ENCODE measurements around the gene EVA1B. TPM values are rescaled to one million over a fixed set of nuclear protein-coding genes. Genes with fewer than 3 reads are reported as not detected.
A peak's percentile ranks its signal among the peaks of the same experiment; 100 is the strongest.

EVA1B gene
- total RNA-seq, 1 donor from 2014 or later, result 88.4 TPM

DNA sequence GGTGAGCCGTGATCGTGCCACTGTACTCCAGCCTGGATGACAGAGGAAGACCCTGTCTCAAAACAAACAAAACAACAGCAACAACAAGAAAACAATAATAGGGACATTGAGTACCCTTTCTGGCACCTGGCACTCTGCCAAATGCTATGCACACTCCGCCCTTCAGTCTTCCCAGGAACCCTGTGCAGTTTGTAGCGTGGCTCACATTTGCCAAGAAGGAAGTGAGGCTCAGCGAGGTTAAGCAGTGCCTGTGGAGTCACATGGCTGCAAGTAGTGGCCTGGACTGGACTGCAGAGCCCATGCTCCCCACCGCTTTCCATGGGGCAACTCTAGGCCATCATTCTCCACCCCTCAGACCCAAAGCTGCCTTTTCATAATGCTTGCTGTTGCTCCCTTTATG, 5.3 kb upstream of the EVA1B start:
- H3K36me3 Mint-ChIP-seq (ENCODE audit: low read depth), result peaks cover 2% of the 10 kb centered on the region
- no peaks in the 10 kb centered on the region for H3K9me3 Mint-ChIP-seq (ENCODE audit: low read depth)

DNA sequence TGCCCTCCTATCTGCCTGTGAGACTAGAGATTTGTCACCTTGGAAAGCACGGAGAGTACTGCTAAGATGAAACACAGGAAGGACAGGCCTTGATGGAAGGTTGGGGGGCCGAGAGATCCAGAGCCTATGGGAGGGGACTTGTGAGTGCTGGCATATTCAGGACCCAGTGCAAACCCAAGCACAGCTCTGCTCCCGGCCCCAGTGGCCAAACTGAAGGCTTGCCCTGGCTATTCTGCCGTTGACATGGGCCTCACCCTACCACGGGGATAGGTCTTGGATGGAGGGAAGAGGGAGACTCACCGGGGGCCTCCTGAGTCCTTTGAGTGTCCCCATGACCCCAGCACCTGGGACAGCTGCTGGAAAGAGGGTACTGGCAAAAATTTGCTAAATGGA, 4.6 kb upstream of the EVA1B start:
- TF ChIP-seq, protein P1, sequence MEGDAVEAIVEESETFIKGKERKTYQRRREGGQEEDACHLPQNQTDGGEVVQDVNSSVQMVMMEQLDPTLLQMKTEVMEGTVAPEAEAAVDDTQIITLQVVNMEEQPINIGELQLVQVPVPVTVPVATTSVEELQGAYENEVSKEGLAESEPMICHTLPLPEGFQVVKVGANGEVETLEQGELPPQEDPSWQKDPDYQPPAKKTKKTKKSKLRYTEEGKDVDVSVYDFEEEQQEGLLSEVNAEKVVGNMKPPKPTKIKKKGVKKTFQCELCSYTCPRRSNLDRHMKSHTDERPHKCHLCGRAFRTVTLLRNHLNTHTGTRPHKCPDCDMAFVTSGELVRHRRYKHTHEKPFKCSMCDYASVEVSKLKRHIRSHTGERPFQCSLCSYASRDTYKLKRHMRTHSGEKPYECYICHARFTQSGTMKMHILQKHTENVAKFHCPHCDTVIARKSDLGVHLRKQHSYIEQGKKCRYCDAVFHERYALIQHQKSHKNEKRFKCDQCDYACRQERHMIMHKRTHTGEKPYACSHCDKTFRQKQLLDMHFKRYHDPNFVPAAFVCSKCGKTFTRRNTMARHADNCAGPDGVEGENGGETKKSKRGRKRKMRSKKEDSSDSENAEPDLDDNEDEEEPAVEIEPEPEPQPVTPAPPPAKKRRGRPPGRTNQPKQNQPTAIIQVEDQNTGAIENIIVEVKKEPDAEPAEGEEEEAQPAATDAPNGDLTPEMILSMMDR (IDR thresholded peaks at IDR 0.05), result no peak

More for the DNA sequence above, 5.3 kb upstream of the EVA1B start:
- Mint-ChIP-seq H3K4me1 (ENCODE audit: low read depth) (peaks cover 36% of the 10 kb centered on the region), H3K27me3 (ENCODE audit: low read depth) (no peaks in the 10 kb centered on the region), H3K27ac (ENCODE audit: unreplicated experiment) (no peak overlapping the region), H3K4me3 (ENCODE audit: unreplicated experiment) (no peak overlapping the region)
- no peak for DNase-seq (ENCODE audit: low spot score)
- TF ChIP-seq, protein P1 (IDR thresholded peaks at IDR 0.05), result no peak

DNA sequence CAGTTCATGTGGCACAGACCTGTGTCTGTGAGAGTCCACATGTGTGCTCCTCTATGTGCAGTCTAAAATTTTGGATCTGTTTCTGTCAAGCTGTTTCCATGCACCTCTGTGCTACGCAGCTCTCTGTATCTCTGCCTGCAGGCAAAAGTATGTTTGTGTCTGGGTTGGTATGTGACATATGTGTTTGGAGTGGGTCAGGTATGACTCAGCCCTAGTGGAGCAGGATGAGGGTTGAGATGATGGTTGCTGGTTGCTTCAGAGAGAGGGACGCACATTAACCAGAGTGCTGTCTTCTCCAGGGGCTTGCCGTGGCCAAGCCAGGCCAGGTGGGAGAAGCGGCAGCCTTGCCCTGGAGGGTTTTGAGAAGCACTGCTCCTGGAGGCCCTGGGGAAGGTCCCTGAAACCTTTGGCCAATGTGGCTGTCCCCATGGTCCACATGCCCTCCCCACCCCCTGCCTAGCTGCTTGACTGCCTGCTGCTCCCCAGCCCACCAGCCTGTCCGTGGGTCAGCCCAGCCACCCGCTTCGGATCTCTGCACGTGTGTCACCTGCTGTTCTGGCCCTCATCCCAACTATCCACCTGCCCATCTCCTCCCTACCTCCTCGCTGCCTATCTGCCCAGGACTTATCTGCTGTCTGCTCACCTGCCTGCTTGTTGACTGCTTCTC, 4.1 kb upstream of the EVA1B start:
- peaks cover 2% of the 10 kb centered on the region for H3K36me3 Mint-ChIP-seq (ENCODE audit: low read depth)
- no peak overlapping the region for H3K4me3 Mint-ChIP-seq (ENCODE audit: unreplicated experiment)
- H3K27ac Mint-ChIP-seq (ENCODE audit: unreplicated experiment), result peak overlapping the region; percentile 80
- TF ChIP-seq, protein P1 (IDR thresholded peaks at IDR 0.05), result no peak
- no peaks in the 10 kb centered on the region for H3K9me3 Mint-ChIP-seq (ENCODE audit: low read depth)
- H3K27me3 Mint-ChIP-seq (ENCODE audit: low read depth), result no peaks in the 10 kb centered on the region
- no peak for DNase-seq (ENCODE audit: low spot score)
- H3K4me1 Mint-ChIP-seq (ENCODE audit: low read depth), result peaks cover 37% of the 10 kb centered on the region

More for the DNA sequence above, 4.6 kb upstream of the EVA1B start:
- Mint-ChIP-seq H3K4me1 (ENCODE audit: low read depth) (peaks cover 37% of the 10 kb centered on the region), H3K9me3 (ENCODE audit: low read depth) (no peaks in the 10 kb centered on the region), H3K4me3 (ENCODE audit: unreplicated experiment) (no peak overlapping the region), H3K27me3 (ENCODE audit: low read depth) (no peaks in the 10 kb centered on the region), H3K27ac (ENCODE audit: unreplicated experiment) (peak overlapping the region; percentile 4), H3K36me3 (ENCODE audit: low read depth) (peaks cover 2% of the 10 kb centered on the region)
- no peak for DNase-seq (ENCODE audit: low spot score)

DNA sequence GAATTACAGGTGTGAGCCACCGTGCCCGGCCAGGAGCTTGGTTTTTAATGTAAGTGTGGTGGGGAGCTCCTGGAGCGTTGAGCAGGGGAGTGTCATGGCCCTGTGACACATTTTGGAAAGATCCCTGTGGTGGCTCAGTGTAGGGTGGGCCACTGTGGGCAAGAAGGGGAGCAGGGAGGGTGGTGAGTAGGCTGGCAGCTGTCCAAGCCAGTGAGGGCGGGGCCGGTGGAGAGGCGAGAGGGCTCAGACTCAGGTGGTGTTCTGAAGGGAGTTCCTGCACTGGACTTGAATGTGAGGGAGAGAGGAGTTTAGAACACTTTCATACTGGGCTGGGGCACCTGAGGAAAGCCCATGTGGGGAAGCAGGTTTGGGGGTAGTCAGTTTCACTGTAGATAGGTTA, 3.1 kb upstream of the EVA1B start:
- no peak overlapping the region for H3K4me3 Mint-ChIP-seq (ENCODE audit: unreplicated experiment)
- no peaks in the 10 kb centered on the region for H3K27me3 Mint-ChIP-seq (ENCODE audit: low read depth)
- DNase-seq (ENCODE audit: low spot score), result no peak
- H3K36me3 Mint-ChIP-seq (ENCODE audit: low read depth), result peaks cover 2% of the 10 kb centered on the region
- H3K4me1 Mint-ChIP-seq (ENCODE audit: low read depth), result peaks cover 42% of the 10 kb centered on the region
- H3K9me3 Mint-ChIP-seq (ENCODE audit: low read depth), result no peaks in the 10 kb centered on the region
- TF ChIP-seq, protein P1 (IDR thresholded peaks at IDR 0.05), result no peak
- peak overlapping the region; percentile 80 for H3K27ac Mint-ChIP-seq (ENCODE audit: unreplicated experiment)

DNA sequence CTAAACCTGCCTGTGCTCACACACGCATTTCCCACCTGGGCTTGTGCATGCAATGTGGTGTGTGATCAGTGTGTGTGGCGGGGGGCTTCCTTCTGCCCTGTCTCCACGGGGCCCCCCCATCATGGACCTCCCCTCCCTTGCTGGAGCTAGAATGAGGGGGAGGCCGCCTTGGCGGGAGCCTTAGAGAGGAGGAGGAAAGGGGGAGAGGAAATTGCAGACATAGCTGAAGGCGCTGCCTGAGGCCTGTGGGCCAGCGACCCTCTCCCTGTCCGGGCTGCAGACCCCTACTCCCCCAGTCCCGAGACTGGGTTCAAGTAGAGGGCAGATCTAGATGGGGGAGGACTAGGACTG, 883 bp upstream of the EVA1B start:
- Mint-ChIP-seq H3K9me3 (ENCODE audit: low read depth) (no peaks in the 10 kb centered on the region), H3K4me1 (ENCODE audit: low read depth) (peaks cover 50% of the 10 kb centered on the region), H3K27ac (ENCODE audit: unreplicated experiment) (no peak overlapping the region), H3K27me3 (ENCODE audit: low read depth) (no peaks in the 10 kb centered on the region), H3K4me3 (ENCODE audit: unreplicated experiment) (no peak overlapping the region), H3K36me3 (ENCODE audit: low read depth) (peaks cover 2% of the 10 kb centered on the region)
- no peak for DNase-seq (ENCODE audit: low spot score)
- TF ChIP-seq, protein P1 (IDR thresholded peaks at IDR 0.05), result no peak
